ENCODE measurements around the gene TEP1.
A peak's percentile ranks its signal among the peaks of the same experiment; 100 is the strongest.
"Not testable (repeated sequence)": the region's sequence is repeated elsewhere in the genome, so short reads cannot be mapped to it uniquely, and the experiment has no call there.

The TEP1 gene

DNA sequence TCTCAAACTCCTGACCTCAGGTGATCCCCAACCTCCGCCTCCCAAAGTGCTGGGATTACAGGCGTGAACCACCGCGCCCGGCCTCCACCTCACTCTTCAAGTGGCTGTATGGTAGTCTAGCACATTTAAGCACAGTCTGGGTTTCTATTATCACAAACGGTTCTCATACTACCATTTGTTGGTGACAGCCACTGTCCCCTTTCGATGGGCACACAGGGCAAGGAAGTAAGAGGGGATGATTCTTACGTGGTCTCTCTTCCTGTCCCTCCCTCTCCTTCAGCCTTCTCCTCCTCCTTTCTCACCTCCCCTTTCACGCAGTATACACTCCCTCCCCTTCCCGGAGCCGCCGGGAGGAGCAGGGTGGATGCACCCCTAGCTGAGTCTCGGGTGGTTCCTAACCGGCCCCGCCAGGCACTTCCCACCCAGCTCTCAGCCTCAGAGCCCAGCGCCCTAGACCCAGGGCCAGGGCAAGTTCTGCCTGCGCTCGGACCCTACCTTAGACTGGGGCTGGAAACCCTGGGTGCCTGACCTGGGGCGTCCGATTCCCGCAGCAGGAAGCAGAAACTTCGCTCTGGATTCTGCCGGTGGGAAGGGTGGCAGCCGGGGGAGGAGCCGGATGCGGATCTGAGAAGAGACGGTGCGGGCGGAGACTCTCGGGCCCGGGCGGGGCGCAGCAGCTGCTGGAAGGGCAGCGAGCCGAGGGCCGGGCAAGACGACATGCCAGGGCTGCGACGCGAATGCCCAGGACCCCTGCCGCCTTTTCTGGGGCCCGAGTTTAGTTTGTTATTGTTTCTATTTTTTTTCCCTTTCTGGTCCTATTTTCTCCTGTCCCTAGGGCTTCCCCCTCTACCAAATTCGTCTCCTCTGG lies at the start of gene TEP1:
TEP1 (minus strand) TSS at position 626 of the 868 bp plus-strand sequence. CDS start 5,062 bp downstream, outside the sequence.
- DNase-seq = peak; percentile 77 to 79

DNA sequence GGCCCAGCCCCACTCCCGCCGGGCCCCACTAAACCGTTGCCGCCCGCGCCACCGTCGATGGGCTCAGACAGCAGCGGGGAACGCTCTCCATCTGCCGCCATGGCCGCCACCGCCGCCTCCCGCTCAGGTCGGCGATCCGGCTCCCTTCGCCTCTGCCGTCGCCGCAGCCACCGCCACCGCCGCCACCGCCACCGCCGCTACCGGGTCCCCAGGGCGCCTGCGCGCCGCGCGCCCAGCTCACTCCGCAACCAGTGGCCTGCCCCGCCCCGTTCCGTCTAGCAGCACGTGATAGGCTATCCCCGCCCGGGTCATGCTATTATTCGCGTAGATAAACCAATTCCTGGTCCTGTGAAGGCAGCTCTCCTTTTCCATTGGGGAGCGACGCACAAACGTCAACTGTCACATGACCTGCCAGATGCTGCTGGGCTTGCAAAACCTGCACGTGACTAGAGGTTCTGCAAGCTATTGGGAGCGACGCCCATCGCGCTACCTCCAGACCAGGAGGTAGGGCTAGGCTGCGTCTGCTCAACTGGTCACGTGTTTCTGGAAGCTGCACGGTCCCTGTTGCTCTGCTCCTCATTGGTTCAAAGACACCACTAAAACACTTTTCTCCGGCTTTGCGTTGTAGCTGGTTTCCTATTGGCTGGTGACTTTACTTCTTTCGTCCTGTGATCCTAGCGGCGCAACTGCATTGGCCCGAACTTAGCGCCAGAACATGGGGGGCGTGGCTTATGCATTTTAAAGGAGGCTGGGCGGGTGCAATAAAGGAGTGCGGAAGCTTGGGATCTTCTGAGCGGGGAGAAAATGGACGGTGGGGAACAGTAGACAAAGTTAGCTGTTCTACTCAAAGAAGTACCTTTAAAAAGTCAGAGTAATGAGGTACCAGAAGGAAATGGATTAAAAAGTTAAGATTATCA lies 48.2 kb upstream of the TEP1 start, which contains the start of gene PIP4P1:
PIP4P1 (minus strand) TSS at position 210 of the 917 bp plus-strand sequence; CDS start at position 101, 109 bp downstream.
- peak; percentile 98 to 100 for DNase-seq

- peak; percentile 51 to 67 for DNase-seq
Measured at GRCh38 chr14:20460458-20461224, 47.3 kb upstream of the TEP1 start.

GRCh38 chr14:20458031-20458789 lies 44.9 kb upstream of the TEP1 start:
- no peak for DNase-seq

DNA sequence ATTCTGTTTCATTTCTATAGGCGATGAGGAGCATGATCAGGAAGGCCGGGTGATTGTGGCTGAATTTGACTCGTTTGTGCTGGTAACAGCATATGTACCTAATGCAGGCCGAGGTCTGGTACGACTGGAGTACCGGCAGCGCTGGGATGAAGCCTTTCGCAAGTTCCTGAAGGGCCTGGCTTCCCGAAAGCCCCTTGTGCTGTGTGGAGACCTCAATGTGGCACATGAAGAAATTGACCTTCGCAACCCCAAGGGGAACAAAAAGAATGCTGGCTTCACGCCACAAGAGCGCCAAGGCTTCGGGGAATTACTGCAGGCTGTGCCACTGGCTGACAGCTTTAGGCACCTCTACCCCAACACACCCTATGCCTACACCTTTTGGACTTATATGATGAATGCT lies 43.7 kb upstream of the TEP1 start:
- DNase-seq = no peak

DNA sequence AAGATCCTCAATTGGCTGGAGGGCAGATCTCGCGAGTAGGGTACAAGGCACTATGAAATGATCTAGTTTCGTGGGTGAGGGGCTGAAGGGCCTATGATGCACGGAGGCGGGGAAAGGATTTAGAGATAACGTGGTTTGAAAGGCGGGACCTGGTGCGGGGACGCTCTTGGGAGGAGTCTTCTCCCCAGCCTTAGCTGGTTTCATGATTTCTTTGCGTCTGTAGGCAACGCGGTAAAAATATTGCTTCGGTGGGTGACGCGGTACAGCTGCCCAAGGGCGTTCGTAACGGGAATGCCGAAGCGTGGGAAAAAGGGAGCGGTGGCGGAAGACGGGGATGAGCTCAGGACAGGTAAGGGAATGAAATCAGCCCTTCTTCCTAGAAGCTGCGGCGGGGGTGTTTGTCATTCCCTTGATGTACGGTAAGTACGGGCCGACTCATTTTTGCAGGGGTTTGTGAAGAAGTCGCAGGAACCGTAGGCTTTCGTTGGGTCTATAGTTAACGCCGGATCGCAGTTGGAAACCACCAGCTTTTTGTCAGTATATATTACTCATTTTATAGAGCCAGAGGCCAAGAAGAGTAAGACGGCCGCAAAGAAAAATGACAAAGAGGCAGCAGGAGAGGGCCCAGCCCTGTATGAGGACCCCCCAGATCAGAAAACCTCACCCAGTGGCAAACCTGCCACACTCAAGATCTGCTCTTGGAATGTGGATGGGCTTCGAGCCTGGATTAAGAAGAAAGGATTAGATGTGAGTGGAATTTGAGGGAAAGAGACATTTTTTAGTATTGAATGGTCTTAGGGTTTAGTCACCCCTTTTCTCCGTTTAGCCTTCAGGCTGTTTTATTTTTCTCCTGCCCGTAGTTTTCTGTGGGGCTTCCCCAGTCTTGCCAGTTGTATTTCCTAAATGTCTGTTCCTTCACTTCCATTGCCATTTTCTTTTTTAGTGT lies 42.3 kb upstream of the TEP1 start:
- peak; percentile 75 to 85 for DNase-seq

DNA sequence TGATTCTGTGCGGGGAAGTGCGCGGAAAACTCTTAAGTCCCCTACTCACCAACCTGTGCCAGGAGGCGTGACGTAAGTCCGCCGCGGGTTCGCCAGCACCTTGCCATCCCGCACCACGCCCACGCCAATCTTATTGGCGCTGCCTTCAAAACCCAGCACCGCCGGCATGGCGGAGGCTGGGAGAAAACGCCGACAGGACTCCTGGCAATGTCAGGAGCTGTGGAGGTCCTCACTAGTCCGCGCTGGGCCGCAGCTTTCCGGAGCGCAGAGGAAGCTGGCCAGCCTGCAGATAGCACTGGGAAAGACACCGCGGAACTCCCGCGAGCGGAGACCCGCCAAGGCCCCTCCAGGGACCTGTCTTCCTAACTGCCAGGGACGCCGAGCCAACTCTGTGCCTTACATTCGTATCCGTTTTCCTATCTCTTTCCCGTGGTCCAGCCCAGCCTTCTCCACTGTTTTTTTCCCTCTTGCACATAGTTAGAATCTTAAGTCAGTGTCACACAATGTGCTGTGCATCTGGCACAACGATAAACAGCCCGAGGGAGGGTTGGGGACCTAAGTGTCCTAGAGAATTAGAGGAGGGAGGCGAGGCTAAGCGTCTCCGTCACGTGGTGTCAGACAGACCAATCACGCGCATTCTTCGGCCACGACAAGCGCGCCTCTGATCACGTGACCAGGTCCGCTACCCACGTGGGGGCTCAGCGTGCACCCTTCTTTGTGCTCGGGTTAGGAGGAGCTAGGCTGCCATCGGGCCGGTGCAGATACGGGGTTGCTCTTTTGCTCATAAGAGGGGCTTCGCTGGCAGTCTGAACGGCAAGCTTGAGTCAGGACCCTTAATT lies 41.4 kb upstream of the TEP1 start, which contains the start of the genes APEX1 and OSGEP:
APEX1 (plus strand) TSS at position 711 of the 839 bp plus-strand sequence. CDS start 420 bp downstream, outside the sequence.
OSGEP (minus strand) TSS at position 297 of the 839 bp plus-strand sequence; CDS start at position 168, 129 bp downstream.
- DNase-seq = peak; percentile 98 to 99

DNA sequence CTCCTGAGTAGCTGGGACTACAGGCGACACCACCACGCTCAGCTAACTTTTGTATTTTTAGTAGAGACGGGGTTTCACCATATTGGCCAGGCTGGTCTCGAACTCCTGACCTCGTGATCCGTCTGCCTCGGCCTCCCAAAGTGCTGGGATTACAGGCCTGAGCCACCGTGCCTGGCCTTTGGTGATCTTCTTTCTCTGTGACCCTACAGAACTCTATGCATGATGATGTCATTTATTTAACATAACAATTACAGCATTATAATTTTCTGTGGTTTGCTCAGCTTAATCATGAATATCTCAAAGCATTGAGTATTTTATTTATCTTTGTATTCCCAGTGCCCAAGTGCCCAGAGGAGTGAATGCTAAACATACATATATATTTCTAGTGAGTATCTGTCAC lies 39.5 kb upstream of the TEP1 start:
- DNase-seq = not testable (repeated sequence)

GRCh38 chr14:20446889-20447288 lies 33.6 kb upstream of the TEP1 start:
- DNase-seq = no peak

DNA sequence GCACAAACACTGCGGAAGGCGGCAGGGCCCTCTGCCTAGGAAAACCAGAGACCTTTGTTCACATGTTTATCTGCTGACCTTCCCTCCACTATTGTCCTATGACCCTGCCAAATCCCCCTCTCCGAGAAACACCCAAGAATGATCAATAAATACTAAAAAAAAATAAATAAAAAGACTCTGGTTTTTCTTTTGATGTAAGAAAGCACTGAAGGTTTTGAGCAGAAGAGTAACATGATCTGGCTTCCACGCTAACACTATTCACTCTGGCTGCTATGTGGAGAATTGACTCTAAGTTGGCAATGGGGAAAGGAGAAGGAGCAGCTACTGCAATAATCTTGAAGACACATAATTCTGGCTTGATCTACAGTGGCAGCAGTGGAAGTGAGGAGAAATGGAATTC lies 30.3 kb upstream of the TEP1 start:
- not testable (repeated sequence) for DNase-seq

GRCh38 chr14:20441461-20441860 lies 28.2 kb upstream of the TEP1 start:
- DNase-seq = no peak

- no peak for DNase-seq
Measured at GRCh38 chr14:20440882-20441281, 27.6 kb upstream of the TEP1 start.

- no peak for DNase-seq
Measured at GRCh38 chr14:20440465-20440864, 27.2 kb upstream of the TEP1 start.

DNA sequence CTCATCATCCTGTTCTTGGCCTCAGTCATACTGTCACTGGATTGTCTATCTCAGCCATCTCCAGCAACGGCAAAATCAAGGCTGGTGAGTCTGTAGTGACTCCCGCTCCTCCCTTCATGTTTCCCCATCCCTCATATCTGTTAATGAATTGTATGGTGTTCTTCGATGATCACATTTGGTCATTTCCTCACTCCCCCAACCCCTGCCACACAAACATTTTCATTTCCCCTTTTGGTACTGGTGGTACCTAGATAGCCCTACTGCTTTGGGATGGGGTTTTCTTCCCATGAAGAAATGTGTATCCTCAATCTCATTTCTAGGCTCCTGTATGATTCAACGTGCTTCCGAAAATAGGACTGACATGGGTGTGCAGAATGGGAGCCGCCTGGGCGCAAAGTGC lies 25.4 kb upstream of the TEP1 start:
- no peak for DNase-seq

DNA sequence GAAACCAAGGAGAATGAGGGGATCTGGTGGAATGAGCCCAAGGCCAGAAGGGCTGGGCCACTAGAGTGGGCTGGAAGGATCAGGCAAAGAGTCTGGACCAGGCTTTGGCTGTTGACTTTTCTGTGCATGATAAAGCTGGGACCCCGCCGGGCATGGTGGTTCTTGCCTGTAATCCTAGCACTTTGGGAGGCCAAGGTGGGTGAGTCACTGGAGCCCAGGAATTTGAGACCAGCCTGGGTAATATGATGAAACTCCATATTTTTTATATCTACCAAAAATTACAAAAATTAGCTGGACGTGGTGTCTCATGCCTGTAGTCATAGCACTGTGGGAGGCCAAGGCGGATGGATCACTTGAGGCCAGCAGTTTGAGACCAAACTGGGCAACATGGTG lies 23.1 kb upstream of the TEP1 start:
- no peak for DNase-seq

DNA sequence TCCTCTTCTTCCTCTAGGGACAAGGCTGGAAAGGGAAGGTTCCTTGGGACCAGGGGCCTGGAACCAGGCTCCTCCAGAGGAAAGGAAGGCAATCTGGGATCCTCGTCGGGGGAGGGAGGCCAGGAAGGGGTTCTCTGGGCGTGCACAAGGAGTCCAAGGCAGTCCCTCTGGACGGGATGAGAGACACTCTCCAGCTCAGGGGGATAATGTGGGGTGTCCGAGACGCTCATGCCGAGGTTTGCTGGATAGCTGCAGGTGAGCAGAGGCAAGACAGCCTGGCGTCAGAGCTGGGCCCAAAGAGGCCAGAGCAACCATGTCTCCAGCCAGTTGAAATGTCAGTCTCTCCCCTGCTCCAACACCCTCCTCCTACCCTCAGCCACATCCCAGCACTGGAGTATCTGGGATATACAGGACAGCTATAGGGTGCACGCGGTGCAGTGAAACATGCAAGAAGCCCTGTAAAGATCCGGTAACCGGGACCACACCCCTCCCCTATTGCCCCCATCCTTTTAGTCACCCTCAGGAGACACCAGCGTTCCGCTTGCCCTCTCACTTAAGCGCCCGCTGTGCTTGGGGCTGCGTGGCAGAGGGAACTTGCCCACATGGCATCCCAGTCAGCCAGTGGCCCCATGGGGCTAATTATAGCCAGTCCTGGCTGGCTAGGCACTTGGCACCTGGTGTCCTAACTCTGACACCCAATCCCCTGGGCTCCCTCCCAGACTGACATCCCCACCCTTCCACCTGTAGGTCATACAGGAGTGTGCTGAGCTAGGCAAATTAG lies 22.5 kb upstream of the TEP1 start, which contains the start of gene KLHL33:
KLHL33 (minus strand) TSS at position 585 of the 781 bp plus-strand sequence; CDS start at position 230, 355 bp downstream.
- DNase-seq = no peak

GRCh38 chr14:20434701-20435581 lies 21.6 kb upstream of the TEP1 start:
- no peak for DNase-seq

All from NCI-H2081 (cell line).